AG04449 (cell line): Measurements from ENCODE around the gene ARF6.

ENCODE experiments used
- CTCF ChIA-PET: fragments of 350-600 bp; formaldehyde crosslinking; extraction: SDS; loops from one replicate; lab custom pipeline; 2021; ENCODE audit warnings: antibody characterized with exemption; lab: Yijun Ruan, JAX
- POLR2A ChIA-PET: fragments of 400-600, 350-600 bp; formaldehyde crosslinking; extraction: SDS; loops from one replicate; lab custom pipeline; 2020; ENCODE audit warnings: antibody characterized with exemption, inconsistent platforms; lab: Yijun Ruan, JAX
- DNase-seq: peaks from one replicate; pipeline ENCODE4 v3.0.0-alpha.2; 2010; ENCODE audit warnings: low read depth, low spot score
- H3K4me3 ChIP-seq: 2 replicates; pipeline ENCODE4 v1.5.1; 2011; ENCODE audit warnings: low read depth, mild to moderate bottlenecking, control low read depth, low read length
- CTCF ChIP-seq: IDR thresholded peaks from one replicate; pipeline ENCODE4 v1.5.1; 2011; ENCODE audit warnings: mild to moderate bottlenecking, moderate library complexity, low read length, control low read depth, inconsistent platforms; ENCODE audit not compliant: insufficient read depth; ENCODE audit errors: missing control alignments

ARF6 gene

GRCh38 chr14:49945448-49946319, 52.8 kb downstream of the ARF6 start:
- no peak for TF ChIP-seq CTCF
- ChIA-PET CTCF (interaction anchor here (0.9 to 1.2 kb wide), 4 partner anchors 55 to 159 kb away, joined by 3 to 5 read pairs (median 3); no protein-coding TSS in a partner anchor), POLR2A (no interaction called here)
- DNase-seq, result no peak
- H3K4me3 ChIP-seq, result no peak overlapping the region
